ENCODE results near the gene TXNRD1.
"Not testable (repeated sequence)": the region's sequence is repeated elsewhere in the genome, so short reads cannot be mapped to it uniquely, and the experiment has no call there.

Gene TXNRD1

DNA sequence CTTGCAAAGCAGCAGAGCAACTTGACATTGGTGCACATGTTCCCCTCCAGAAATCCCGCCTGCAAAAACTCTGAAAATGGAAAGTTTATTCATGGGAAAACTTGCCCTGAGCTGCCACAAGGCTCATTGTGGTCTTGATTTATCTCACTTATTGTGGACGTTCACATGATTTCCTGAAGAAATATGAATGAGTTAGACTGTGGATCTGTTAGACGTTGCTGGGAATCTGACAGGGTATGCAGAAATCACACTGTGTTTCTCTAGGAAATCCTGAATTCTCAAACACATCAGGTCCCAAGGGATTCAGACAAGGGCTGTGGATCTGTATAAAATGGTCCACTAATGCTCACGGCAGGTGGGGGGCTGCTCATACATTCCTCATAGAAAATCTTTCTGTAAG lies 160.2 kb downstream of the TXNRD1 start:
- no peaks in the 10 kb centered on the region for H3K27me3 ChIP-seq (ENCODE audit: insufficient read depth, low read length)
- no peaks in the 10 kb centered on the region for H3K36me3 ChIP-seq (ENCODE audit: insufficient read depth, low read depth, low read length)
- no peak overlapping the region for H3K9ac ChIP-seq (ENCODE audit: low read depth, low read length)
- H3K27ac ChIP-seq (ENCODE audit: low read length): no peak overlapping the region
- H3K4me3 ChIP-seq (ENCODE audit: low read length): no peak overlapping the region
- no peaks in the 10 kb centered on the region for H3K9me3 ChIP-seq (ENCODE audit: insufficient read depth, low read depth, low read length)
- H3K4me1 ChIP-seq (ENCODE audit: insufficient read depth, low read length): no peaks in the 10 kb centered on the region; the same call in none of the 2 replicates

DNA sequence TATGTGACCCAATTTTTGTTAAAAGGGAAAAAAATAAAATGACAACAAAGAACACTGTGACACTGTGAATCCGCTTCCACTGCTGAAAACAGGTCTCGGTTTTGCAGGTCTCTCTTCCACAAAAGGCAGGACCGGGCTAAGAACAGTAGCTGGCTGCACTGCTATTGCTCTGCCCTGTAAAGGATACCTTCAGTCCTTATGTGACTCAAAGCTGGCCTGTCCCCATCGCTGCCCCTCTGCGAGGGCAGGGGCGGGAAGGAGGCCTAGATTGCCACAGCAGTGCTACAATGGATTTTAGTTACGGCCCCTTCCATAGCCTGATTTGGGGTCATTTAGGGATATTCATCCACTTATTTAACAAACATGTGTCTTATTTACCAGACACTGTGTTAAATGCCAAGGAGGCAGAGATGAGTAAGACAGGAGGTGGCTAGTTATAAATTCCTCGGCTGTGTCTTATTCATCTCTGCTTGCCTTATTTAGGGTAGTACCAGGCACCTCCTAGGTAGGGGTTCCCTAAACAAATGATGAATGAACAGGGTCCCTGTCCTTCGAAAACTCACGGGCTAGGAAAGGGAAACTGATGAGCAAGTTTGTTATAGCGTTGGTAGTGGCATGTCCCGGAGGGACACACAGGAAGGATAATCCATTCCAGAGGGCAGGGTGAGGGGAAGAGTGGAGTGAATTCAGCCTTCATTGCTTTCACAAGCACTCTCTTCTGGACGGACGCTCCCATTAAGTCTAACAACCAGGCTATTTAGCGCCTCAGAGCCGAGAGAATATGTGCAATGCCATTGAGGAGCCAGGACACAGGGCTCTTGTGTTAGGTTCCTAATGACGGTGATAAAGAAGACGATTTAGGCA lies 161.3 kb downstream of the TXNRD1 start:
- Histone ChIP-seq H3K4me1 (ENCODE audit: insufficient read depth, low read length) (no peaks in the 10 kb centered on the region; the same call in 1 of the 2 replicates), H3K4me3 (ENCODE audit: low read length) (no peak overlapping the region), H3K9ac (ENCODE audit: low read depth, low read length) (no peak overlapping the region), H3K27ac (ENCODE audit: low read length) (no peak overlapping the region), H3K27me3 (ENCODE audit: insufficient read depth, low read length) (no peaks in the 10 kb centered on the region), H3K9me3 (ENCODE audit: insufficient read depth, low read depth, low read length) (no peaks in the 10 kb centered on the region), H3K36me3 (ENCODE audit: insufficient read depth, low read depth, low read length) (no peaks in the 10 kb centered on the region)

DNA sequence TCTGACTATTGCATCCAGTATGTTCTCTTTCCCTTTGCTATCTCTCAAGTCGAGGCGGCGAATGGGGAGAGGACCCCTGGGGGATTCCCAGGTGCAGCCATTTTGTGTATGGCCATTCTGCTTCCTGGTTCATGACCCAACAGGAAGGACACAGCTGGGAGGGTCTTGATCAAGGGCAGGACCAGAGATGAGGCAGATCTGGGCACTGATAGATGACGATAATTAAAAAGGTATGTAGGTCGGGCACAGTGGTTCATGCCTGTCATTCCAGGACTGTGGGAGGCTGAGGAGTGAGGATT lies 161.9 kb downstream of the TXNRD1 start:
- H3K9me3 ChIP-seq (ENCODE audit: insufficient read depth, low read depth, low read length): no peaks in the 10 kb centered on the region
- H3K4me1 ChIP-seq (ENCODE audit: insufficient read depth, low read length): no peaks in the 10 kb centered on the region; the same call in 1 of the 2 replicates
- no peak overlapping the region for H3K27ac ChIP-seq (ENCODE audit: low read length)
- no peak overlapping the region for H3K9ac ChIP-seq (ENCODE audit: low read depth, low read length)
- H3K4me3 ChIP-seq (ENCODE audit: low read length): no peak overlapping the region
- no peaks in the 10 kb centered on the region for H3K27me3 ChIP-seq (ENCODE audit: insufficient read depth, low read length)
- no peaks in the 10 kb centered on the region for H3K36me3 ChIP-seq (ENCODE audit: insufficient read depth, low read depth, low read length)

DNA sequence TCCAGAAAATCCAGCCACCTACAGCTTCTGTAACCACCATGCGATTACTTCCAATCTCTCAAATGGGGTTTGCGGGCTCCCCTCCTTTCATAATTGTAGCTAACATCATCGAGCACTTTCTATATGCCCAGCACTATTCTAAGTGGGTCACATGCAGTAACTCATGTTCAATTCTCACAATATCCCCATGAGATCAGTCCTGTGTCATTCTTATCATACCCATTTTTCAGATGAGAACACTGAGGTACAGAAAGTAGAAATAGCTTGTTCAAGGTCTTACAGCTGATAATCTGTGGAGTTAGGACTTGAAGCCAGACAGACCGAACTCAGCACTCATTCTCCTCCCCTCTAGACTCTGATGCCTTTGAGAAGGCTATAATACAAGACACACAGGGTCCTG lies 162.8 kb downstream of the TXNRD1 start:
- Histone ChIP-seq H3K27ac (ENCODE audit: low read length) (no peak overlapping the region), H3K9me3 (ENCODE audit: insufficient read depth, low read depth, low read length) (no peaks in the 10 kb centered on the region), H3K36me3 (ENCODE audit: insufficient read depth, low read depth, low read length) (no peaks in the 10 kb centered on the region), H3K4me1 (ENCODE audit: insufficient read depth, low read length) (no peaks in the 10 kb centered on the region; the same call in 1 of the 2 replicates), H3K9ac (ENCODE audit: low read depth, low read length) (no peak overlapping the region), H3K4me3 (ENCODE audit: low read length) (no peak overlapping the region), H3K27me3 (ENCODE audit: insufficient read depth, low read length) (no peaks in the 10 kb centered on the region)

DNA sequence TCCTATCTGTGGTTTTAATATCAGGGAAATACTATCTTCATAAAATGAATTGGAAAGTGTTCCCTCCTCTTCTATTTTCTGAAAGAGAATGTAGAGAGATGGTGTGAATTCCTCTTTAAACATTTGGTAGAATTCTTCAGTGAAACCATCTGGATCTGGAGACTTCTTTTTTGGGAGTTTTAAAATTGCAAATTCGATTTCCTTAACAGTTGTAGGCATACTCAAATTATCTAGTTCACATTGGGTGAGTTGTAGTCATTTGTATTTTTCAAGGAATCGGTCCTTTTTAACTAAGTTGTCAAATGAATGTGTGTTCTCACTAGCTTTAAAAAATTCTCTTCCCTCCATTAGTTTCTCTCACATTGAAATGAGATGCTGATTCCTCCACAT lies 165.8 kb downstream of the TXNRD1 start:
- no peaks in the 10 kb centered on the region for H3K36me3 ChIP-seq (ENCODE audit: insufficient read depth, low read depth, low read length)
- H3K4me3 ChIP-seq (ENCODE audit: low read length): peak overlapping the region; percentile 34; the same call in 1 of the 2 replicates

DNA sequence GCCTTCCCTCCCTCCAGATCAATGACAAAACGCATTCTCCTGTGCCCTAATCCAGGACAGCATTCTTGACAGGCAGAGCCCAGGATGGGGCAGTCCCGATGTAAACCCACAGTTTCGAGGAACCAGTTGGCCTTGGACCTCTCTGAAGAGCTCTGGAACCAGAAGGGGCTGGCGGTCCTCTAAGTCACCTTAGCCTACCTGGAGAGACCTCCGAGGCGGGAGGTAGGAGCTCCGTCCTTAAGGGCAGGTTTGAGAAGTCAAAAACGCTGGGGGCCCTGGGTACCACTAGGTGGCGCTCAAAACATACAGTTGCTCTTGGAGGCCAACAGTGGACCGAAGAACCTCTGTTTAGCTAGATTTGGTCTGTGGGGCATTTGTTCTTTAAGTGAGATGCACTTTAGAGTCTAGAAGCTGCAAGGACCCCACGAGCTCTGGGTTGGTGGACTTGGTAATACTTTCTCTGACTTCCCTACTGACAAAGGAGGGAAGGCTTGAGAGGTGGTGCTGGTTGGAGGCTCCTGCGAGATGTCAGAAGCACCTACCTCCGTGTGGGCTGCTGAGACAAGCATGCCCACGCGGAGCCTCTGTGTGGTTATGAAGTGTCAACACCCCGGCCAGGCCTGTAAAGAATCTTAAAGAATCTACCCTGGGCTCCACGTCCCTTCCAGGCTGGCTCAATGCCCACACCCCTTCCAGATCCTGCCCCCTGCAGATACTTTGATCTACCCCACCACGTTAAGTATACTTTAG lies 166.3 kb downstream of the TXNRD1 start:
- H3K9me3 ChIP-seq (ENCODE audit: insufficient read depth, low read depth, low read length): no peaks in the 10 kb centered on the region
- H3K4me3 ChIP-seq (ENCODE audit: low read length): peak overlapping the region; percentile 34; the same call in 1 of the 2 replicates
- no peaks in the 10 kb centered on the region; the same call in 1 of the 2 replicates for H3K4me1 ChIP-seq (ENCODE audit: insufficient read depth, low read length)
- H3K9ac ChIP-seq (ENCODE audit: low read depth, low read length): no peak overlapping the region
- no peak overlapping the region for H3K27ac ChIP-seq (ENCODE audit: low read length)
- no peaks in the 10 kb centered on the region for H3K27me3 ChIP-seq (ENCODE audit: insufficient read depth, low read length)
- no peaks in the 10 kb centered on the region for H3K36me3 ChIP-seq (ENCODE audit: insufficient read depth, low read depth, low read length)

More for the DNA sequence above, 165.8 kb downstream of the TXNRD1 start:
- Histone ChIP-seq H3K9ac (ENCODE audit: low read depth, low read length) (no peak overlapping the region), H3K4me1 (ENCODE audit: insufficient read depth, low read length) (no peaks in the 10 kb centered on the region; the same call in 1 of the 2 replicates), H3K27ac (ENCODE audit: low read length) (no peak overlapping the region), H3K27me3 (ENCODE audit: insufficient read depth, low read length) (no peaks in the 10 kb centered on the region), H3K9me3 (ENCODE audit: insufficient read depth, low read depth, low read length) (no peaks in the 10 kb centered on the region)

DNA sequence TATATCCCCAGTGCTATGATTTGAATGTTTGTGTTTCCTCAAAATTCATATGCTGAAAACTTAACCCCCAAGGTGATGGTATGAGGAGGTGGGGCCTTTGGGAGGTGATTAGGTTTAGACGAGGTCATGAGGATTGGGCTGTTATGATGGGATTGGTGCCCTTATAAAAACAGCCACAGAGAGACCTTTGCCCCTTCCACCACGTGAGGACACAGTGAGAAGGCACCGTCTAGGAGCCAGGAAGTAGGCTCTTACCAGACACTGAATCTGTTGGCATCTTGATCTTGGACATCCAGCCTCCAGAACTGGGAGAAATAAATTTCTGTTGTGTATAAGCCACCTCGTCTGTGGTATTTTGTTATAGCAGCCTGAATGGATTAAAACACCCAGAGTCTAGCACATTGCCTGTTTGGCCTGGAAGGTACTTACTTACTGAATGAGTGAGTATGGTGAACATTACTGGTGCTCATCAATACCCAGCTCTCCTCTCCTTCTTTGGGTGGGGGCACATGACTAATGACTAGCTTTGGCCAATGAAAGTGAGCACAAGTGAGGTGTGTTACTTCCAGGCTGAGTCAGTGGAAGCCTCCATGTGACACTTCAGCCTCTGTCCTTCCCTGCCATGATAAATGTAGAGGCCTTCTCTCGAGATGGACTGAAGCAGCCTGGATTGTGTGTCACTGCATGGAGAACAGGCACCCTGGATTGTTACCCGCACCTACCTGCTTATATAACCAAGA lies 168.7 kb downstream of the TXNRD1 start:
- no peak overlapping the region for H3K27ac ChIP-seq (ENCODE audit: low read length)
- H3K9ac ChIP-seq (ENCODE audit: low read depth, low read length): no peak overlapping the region
- H3K27me3 ChIP-seq (ENCODE audit: insufficient read depth, low read length): no peaks in the 10 kb centered on the region
- H3K36me3 ChIP-seq (ENCODE audit: insufficient read depth, low read depth, low read length): no peaks in the 10 kb centered on the region
- H3K4me1 ChIP-seq (ENCODE audit: insufficient read depth, low read length): no peaks in the 10 kb centered on the region
- no peak overlapping the region for H3K4me3 ChIP-seq (ENCODE audit: low read length)
- H3K9me3 ChIP-seq (ENCODE audit: insufficient read depth, low read depth, low read length): no peaks in the 10 kb centered on the region

DNA sequence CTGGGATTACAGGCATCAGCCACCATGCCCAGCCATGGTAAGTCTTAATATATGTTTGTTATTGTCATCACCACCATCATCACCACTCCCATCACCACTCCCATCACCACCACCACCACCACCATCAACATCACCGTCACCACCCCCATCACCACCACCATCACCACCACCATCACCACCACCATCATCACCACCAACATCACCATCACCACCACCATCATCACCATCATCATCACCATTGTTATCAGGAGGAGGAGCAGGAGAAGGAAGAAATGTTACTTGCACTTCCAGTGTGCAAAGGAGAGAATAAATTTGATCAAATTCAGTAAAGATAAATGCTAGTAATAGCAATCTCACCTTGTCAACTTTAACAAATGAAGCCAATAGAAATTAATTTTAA lies 169.9 kb downstream of the TXNRD1 start:
- Histone ChIP-seq H3K27me3 (ENCODE audit: insufficient read depth, low read length) (no peaks in the 10 kb centered on the region), H3K4me3 (ENCODE audit: low read length) (no peak overlapping the region)

DNA sequence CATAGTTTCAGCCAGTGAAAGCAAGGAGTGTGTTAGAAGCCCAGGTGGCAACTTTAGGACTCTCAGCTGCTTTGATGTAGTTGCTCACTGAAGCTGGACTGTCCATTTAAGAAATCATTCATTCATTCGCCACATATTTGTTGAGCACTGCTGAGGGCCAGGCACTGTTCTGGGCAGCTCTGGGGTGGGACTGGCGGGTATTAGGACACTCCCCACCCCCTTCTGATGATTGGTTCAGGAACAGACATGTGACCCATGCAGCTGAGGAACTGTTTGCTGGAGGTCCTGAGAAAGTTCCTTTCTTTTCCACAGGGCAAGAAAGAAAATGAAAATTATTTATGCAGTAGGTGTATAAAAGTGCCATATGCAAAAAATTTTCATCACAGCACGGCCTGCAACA lies 170.9 kb downstream of the TXNRD1 start:
- no peak overlapping the region for H3K27ac ChIP-seq (ENCODE audit: low read length)
- H3K9me3 ChIP-seq (ENCODE audit: insufficient read depth, low read depth, low read length): no peaks in the 10 kb centered on the region
- no peaks in the 10 kb centered on the region for H3K4me1 ChIP-seq (ENCODE audit: insufficient read depth, low read length)
- H3K27me3 ChIP-seq (ENCODE audit: insufficient read depth, low read length): no peaks in the 10 kb centered on the region
- no peaks in the 10 kb centered on the region for H3K36me3 ChIP-seq (ENCODE audit: insufficient read depth, low read depth, low read length)
- no peak overlapping the region for H3K9ac ChIP-seq (ENCODE audit: low read depth, low read length)
- H3K4me3 ChIP-seq (ENCODE audit: low read length): no peak overlapping the region

More for the DNA sequence above, 169.9 kb downstream of the TXNRD1 start:
- H3K4me1 ChIP-seq (ENCODE audit: insufficient read depth, low read length): no peaks in the 10 kb centered on the region
- no peaks in the 10 kb centered on the region for H3K36me3 ChIP-seq (ENCODE audit: insufficient read depth, low read depth, low read length)
- H3K27ac ChIP-seq (ENCODE audit: low read length): no peak overlapping the region
- H3K9me3 ChIP-seq (ENCODE audit: insufficient read depth, low read depth, low read length): no peaks in the 10 kb centered on the region
- no peak overlapping the region for H3K9ac ChIP-seq (ENCODE audit: low read depth, low read length)

DNA sequence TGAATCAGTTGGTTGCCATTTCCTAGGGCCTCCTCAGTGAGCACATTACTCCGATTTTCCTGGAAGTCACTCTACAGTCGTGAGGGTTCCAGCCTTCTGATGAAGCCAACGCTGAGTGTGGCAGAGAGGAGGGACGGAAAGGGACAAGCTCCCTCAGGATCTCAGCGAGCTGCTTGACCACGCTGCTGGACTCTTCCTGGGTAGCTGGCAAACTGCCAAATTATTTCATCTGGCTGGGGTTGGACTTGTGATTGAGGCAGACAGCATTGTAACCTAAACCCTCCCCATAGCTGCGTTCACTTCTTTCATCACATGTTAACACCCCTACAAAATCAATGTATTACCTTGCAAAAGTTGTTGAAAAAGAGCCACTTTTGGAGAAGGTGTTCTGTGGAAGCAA lies 171.6 kb downstream of the TXNRD1 start:
- H3K27me3 ChIP-seq (ENCODE audit: insufficient read depth, low read length): no peaks in the 10 kb centered on the region
- no peaks in the 10 kb centered on the region for H3K9me3 ChIP-seq (ENCODE audit: insufficient read depth, low read depth, low read length)
- no peaks in the 10 kb centered on the region for H3K36me3 ChIP-seq (ENCODE audit: insufficient read depth, low read depth, low read length)
- no peaks in the 10 kb centered on the region for H3K4me1 ChIP-seq (ENCODE audit: insufficient read depth, low read length)
- no peak overlapping the region for H3K27ac ChIP-seq (ENCODE audit: low read length)
- H3K9ac ChIP-seq (ENCODE audit: low read depth, low read length): no peak overlapping the region
- no peak overlapping the region for H3K4me3 ChIP-seq (ENCODE audit: low read length)

DNA sequence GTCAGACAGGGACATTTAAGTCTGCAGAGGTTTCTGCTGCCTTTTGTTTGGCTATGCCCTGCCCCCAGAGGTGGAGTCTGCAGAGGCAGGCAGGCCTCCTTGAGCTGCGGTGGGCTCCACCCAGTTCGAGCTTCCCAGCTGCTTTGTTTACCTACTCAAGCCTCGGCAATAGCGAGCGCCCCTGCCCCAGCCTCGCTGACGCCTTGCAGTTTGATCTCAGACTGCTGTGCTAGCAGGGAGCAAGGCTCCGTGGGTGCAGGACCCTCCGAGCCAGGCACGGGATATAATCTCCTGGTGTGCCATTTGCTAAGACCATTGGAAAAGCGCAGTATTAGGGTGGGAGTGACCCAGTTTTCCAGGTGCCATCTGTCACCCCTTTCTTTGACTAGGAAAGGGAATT lies 178.5 kb downstream of the TXNRD1 start:
- H3K27me3 ChIP-seq (ENCODE audit: insufficient read depth, low read length); H3K36me3 ChIP-seq (ENCODE audit: insufficient read depth, low read depth, low read length); H3K27ac ChIP-seq (ENCODE audit: low read length); H3K9ac ChIP-seq (ENCODE audit: low read depth, low read length); H3K4me1 ChIP-seq (ENCODE audit: insufficient read depth, low read length); H3K4me3 ChIP-seq (ENCODE audit: low read length): not testable (repeated sequence)
- H3K9me3 ChIP-seq (ENCODE audit: insufficient read depth, low read depth, low read length): peaks cover 14% of the 10 kb centered on the region

Data from iPS-20b (cell line).